ENCODE measurements around the gene ACOXL.

- no peak for TF ChIP-seq POLR2A (IDR thresholded peaks at IDR 0.05; ENCODE audit: low read length)
- no peak for TF ChIP-seq GATA1 (IDR thresholded peaks at IDR 0.05; ENCODE audit: low read depth, low read length)
These were observed 391.4 kb downstream of the ACOXL start for GRCh38 chr2:111123751-111124150.

Measured in erythroblast (primary cell).